Stimulated activated CD8-positive, alpha-beta memory T cell treated with anti-CD3 and anti-CD28 coated beads, Interleukin-12 subunit alpha, Interleukin-12 subunit beta, amount 100 ng/mL, for 24 hours (primary cell): ENCODE measurements around the gene AADACL2.
"Not testable (repeated sequence)": the region's sequence is repeated elsewhere in the genome, so short reads cannot be mapped to it uniquely, and the experiment has no call there.

Experiments used
- DNase-seq: peaks from one replicate; pipeline ENCODE4 v3.0.0-alpha.2; 2020; ENCODE audit errors: extremely low read depth

Gene AADACL2, protein sequence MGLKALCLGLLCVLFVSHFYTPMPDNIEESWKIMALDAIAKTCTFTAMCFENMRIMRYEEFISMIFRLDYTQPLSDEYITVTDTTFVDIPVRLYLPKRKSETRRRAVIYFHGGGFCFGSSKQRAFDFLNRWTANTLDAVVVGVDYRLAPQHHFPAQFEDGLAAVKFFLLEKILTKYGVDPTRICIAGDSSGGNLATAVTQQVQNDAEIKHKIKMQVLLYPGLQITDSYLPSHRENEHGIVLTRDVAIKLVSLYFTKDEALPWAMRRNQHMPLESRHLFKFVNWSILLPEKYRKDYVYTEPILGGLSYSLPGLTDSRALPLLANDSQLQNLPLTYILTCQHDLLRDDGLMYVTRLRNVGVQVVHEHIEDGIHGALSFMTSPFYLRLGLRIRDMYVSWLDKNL

DNA sequence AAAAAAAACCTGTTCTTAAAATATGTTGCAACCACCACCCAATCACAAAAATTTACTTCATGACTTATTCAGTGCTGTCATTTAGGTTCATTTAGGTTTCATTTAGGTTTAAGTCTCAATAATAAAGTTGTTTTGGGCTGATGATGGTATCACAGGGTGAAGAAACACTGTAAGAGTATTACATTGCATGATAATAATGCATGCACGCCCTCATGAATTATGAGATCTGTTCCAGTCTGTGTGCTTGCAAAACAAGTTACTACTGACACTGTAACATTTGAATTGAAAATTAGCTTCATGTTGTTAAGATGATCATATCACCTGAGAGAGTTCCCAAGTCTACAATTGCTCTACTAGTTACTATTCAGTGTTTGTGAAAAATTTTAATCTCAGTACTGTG is at the start of gene AADACL2:
Gene AADACL2, plus strand, starts transcription at position 315 of the 400 bp plus-strand sequence. CDS start 109 bp downstream, outside the sequence.
- DNase-seq: no peak

DNA sequence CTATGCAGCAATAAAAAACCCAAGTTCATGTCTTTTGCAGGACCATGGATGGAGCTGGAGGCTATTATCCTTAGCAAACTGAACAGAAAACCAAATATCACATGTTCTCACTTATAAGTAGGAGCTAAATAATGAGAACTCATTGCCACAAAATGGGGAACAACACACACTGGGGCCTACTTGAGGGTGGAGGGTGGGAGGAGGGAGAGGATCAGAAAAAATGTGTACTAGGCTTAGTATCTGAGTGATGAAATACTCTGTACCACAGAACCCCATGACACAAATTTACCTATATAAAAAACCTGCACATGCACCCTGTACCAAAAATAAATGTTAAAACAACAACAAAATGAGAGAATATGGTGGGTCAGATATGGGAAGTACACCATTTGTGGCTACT is 49.6 kb upstream of the AADACL2 start:
- DNase-seq: no peak

DNA sequence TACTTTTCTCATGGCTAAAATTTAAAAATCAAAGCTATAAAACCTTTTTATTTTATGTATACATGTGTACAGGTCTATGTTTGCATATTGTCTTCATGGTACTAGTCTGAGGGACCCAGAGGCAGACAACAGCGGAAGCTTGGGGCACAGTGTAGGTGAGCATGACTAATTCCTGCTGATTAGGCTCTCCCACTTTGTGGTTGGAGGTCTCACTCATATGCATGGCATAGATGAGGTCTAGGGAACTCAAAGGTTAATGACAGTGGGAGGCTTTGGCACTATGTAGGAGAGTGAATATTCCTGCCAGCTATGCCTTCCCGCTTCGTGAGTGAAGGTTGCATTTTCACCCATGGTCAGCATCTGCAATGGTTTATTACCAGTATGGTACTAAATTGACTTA is 47.5 kb upstream of the AADACL2 start:
- no peak for DNase-seq

DNA sequence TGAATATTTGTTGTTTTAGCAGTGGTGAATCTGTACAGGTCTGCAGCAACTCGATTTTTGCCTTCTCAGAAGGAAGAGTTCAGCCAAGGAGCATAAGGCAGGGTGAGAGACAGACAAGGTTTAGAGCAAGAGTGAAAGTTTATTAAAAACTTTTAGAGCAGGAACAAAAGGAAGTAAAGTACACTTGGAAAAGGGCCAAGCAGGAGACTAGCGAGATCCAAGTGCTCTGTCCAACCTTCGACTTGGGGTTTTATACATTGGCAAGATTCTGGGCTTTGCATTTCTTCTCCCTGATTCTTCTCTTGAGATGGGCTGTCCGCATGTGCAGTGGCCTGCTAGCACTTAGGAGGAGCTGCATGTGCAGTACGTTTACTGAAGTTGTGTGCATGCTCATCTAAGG is 46.7 kb upstream of the AADACL2 start:
- no peak for DNase-seq

DNA sequence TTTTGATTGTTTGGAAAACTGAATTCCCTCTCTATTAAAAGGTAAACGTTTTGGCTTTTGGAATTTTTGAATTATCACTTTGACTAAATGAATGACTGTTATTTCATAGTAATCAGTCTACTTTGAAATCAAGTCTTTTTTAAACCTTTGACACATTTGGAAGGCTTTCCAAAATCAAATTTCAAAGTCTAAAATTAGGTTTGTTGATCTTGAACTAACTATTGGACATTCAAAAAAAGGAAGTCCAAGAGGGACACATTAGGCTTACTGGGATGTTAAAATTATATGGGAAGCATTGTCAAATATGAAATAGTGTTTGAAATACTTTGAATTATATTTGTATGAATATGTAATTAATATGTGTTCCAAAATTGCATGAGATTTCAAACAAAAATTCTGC is 45.2 kb upstream of the AADACL2 start:
- DNase-seq: no peak

DNA sequence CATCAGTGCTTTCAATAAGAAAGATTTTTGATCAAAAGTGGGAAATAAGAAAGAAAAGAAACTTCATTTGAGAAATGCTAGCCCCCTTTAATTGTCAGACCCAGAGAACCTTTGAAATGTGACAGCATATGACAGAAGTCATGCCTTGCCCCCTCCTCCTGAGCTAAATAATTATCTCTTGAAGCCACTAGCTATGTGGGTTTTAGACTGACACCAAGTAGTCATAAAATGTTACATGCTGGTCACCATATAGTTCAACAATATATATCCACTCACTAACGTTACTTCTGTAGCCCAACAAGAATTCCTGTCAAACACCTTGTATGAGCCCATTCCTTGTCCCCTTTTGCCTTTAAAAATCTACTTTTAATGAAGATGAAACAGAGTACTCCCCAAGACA is 43.1 kb upstream of the AADACL2 start:
- DNase-seq: no peak

DNA sequence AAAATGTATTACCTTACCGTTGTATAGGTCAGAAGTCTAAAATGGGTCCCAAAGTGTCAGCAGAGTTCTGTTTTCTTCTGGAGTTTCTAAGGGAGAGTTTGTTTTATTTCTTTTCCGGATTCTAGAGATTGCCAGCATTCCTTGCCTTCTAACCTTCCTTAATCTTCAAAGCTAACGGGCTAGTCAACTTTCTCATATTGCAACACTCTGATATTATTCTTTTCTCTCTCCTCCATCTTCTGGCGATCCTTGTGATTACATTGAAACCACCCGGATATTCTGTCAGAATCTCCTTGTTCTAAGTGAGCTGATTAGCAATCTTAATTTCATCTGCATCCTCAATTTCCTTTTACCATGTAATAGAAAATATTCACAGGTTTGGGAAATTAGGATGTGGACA is 36.2 kb upstream of the AADACL2 start:
- DNase-seq: no peak

DNA sequence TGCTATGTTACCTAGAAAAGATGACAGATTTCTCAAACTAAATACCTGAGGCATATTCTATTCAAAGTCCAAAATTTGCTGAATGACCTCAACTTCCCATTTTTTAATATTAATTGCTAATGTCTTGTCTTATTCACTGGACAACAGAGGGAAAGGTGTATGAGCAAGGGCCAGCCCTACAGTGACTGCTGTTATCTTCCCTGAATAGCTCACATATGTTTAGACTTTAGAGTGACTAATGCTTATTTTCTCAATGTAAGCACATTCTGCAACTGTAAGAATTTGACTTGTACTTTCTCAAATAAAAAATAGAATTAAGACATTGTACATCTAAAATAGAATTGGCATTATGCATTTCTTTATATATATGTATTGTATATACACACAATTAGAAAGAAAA is 26.5 kb upstream of the AADACL2 start:
- DNase-seq: no peak

DNA sequence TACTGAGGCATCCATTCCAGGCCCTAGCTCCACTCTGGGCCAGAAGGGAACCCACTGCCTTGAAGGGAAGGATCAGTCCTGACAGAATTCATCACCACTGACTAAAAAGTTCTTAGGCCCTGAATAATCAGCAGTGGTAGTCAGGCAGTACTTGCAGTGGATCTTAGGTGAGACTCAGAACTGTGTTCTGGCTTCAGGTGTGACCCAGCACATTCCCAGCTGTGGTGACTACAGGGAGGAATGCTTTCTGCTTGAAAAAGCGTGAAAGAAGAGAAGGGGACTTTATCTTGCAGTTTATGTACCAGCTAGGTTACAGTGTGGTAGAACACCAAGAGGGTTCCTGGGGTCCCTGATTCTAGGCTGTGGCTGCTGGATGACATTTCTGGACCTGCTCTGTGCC is 24.9 kb upstream of the AADACL2 start:
- no peak for DNase-seq

DNA sequence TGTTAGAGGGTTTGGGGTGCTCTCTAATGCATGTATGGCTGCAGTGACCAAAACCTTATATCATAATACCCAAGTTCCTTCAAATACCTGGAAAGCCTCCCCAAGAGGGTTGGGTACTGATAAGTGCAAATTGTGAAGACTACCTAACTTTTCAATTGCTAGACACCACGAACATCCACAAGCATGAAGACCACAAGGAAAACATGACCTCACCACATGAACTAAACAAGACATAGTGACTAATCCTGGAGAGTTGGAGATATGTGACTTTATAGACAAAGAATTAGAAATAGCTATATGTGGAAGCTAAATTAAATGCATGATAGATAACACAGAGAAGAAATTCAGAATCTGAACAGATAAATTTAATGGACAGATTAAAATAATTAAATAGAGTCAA is 23.9 kb upstream of the AADACL2 start:
- no peak for DNase-seq

DNA sequence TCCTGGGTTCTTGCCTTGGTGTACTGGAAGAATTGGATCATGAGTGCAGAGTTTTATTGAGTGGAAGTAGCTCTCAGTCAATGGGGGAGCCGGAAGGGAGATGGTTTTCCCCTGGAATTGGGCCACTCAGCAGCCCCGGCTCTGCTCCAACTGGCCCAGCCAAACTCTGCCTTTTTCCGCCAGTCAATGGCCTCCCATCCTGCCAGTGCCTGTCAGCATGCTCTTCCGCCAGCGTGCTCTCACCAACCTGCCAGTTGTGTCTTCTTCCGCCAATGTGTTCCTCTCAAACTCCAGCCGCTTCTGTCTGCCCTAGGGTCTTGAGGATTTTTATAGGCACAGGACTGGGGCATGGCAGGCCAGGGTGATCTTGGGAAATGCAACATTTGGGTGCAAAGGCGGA is 12.4 kb upstream of the AADACL2 start:
- no peak for DNase-seq

DNA sequence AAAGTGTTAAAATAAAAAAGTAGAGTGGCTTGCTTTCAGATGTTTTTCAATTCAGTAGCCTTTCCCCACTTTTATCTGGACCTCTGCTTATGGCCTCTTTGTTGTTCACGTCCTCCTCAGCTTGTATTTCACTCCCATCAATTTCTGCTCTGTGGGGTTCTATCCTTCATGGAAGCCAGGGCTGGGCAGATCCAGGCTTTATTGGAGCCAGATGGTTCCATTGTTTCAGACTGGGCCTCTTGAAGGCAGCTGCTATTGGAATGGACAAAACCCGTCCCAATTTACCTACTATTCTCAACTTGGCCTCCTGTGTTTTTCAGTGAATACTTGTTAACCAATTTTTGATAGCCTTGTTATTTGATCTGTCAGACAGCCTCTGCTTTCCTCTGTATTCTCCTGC is 10.9 kb upstream of the AADACL2 start:
- DNase-seq: no peak

DNA sequence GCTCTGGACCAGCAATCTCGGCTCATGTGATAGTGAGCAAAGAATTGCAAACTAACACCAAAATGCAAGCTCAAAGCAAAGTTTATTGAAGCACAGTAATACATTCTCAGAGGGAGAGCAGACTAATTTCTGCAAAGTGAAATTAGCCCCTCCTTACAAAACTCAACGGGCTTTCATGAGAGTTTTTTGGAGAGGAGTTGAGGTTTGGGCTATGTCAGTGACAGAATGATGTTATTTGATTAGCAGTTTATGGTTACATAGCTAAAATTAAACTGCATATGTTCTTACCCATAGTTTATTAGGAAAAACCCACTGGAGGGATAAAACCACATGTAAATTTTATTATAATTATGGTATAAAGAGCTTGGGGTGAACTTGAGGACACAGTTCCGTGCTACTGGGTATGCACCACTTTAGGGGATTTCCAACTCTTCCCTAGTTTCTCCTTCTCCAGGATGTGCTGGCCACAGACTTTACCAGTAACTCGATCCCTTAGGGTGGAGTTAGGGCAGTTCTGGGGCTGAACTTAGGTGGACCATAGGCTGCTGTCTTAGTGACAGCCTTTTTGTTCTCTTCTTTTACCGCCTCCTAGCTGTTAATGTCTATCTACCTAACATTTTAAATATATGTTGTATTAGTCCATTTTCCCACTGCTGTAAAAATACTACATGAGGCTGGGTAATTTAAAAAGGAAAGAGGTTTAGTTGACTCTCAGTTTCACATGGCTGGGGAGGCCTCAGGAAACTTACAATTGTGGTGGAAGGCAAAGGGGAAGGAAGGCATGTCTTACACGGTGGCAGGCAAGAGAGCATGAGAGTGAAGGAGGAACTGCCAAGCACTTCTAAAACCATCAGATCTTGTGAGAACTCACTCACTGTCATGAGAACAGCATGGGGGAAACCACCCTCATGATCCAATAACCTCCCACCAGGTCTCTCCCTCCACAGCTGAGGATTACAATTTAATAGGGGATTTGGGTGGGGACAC is 8.9 kb upstream of the AADACL2 start:
- DNase-seq: no peak

DNA sequence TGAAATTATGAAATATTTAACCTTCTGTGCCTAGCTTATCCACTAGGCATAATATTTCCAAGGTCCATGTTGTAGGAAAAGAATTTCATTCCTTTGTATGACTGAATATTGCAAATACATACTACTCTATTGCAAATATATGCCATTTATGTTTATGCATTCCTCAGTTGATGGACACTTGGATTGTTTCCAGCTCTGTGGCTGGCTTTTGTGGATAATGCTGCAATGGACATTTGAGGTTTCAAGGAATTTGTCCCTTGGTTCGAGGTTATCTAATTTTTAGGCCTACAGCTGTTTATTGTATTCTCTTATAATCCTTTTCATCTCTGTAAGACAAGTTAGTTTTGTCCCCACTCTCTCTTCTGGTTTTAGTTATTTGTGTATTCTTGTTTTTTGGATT is 7.7 kb upstream of the AADACL2 start:
- DNase-seq: no peak

DNA sequence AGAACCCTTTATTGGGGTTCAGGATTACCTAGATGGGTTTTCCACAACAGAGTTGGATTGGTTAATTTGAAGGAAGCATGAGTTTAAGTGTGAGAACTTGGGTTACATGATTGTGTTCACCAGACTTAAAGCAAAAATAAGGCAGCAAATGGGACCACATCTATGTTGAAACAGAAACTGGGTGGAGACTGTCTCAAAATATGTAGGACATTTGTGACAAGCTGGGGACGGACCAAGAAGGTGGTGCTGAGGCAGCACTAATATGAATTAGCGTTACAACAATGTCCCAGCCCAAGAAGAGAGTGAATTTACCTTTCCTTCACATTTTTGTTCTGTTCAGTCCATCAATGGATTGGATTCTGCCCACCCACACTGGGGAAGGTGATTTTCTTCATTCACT is 866 bp upstream of the AADACL2 start:
- DNase-seq: no peak

DNA sequence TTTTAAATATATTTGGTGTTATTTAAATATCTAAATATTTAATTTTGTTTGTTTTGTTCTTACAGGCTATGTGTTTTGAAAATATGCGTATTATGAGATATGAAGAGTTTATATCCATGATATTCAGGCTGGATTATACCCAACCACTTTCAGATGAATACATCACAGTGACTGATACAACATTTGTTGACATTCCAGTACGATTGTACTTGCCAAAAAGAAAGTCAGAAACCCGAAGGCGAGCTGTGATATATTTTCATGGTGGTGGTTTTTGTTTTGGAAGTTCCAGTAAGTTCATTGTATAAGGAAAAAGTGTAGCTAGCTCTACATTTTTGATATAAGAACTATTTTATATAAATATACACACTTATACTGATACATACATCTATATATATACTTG is 6.9 kb downstream of the AADACL2 start:
- no peak for DNase-seq

DNA sequence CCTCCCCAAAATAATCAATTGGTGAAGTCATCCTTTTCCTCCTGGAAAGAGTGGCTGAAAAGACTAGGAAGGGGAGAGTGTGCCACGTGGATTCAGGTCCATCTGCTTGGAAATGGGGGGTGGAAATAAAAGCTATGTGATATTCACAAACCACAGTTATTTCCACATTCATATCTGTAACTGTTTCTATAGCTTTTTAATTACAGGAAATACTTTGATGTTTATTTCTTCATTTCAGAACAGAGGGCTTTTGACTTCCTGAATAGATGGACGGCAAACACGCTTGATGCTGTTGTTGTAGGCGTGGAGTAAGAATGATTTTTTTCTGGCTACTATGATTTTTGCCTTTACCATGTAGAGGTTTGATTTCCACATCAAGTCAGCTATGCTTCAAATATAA is 10.1 kb downstream of the AADACL2 start:
- no peak for DNase-seq

DNA sequence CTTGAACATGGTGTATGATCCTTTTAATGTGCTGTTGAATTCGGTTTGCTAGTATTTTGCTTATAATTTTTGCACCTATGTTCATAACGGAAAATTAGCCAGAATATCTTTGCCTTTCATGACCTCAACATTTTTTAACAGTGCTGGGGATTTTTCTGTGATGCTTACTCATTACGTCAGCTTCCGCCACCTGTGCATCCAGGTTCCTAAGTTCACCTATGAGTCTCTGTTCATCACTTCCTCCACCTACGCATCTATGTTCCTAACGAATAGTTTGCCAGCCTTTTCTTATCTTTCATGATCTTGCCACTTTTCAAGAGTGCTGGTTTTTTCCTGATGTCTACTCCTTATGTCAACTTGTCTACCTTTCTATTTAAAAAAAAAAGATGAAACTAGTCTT is 16.5 kb downstream of the AADACL2 start:
- no peak for DNase-seq

DNA sequence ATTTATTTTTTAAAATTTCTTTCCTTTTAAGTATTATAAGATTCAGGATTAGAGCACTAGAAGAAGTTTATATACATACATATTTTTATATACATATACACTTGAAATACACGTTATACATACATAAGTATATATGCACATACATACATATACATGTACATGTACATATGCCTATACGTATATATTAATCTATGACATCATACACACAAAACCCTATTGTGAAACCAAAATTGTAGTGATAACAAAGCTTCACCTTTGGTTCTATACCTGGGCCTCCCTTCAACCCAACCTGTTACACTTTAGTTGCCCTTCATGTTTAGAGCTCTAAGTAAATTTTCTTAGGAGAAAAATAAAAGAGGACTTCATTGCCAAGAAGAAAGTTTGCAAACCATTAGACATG is 17.0 kb downstream of the AADACL2 start:
- DNase-seq: no peak

DNA sequence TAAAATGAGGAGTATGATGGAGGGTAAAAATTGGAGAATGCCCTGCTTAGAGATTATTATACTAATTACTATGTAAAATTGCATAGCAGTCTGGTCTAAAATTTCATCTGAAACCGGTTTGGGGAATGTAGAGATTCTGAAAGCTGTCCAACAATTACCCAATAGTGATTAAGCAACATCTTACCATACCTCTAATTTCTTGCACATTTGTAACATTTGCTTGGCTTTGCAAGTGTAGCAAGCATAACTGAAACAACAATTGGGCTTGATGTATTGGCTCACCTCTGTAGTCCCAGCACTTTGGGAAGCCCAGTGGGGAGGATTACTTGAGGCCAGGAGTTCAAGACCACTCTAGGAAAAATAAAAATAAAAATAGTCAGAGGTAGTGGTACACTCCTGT is 17.4 kb downstream of the AADACL2 start:
- no peak for DNase-seq

DNA sequence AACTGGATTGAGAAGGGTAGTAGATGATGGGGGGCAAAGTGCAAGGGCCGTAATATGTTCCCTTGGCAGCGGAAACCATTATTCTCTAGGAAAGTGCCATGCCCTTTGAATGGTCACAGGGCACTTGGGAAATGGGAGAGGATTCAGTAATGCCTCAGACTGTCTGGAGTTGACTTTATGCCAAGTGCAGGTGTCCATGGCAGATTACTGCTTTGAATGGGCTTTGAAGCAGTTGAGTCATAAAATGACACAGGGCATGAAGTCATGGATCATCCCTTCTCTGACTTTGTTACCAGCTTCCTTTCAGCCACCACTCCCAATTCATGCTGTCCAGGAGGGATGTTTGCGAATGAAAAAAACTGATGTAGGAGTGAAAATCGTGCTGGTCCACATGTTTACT is 20.1 kb downstream of the AADACL2 start:
- DNase-seq: no peak

DNA sequence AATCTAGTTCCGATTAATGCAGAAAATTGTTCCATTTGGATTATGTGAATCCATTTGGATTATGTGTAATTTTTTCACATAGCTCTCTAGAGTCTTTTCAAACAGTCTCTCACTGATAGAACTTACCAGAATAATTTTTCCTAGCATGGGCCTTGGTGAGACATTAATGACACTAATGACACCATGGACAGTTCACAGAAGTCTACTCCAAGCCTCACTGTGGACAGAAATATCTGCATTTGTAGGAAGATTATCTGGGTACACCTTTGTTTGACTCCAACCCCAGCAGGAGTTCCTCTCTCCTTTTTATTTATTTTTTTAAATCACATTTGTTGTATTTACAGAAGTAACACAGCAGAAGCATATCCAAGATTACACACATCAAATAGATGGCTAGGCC is 27.9 kb downstream of the AADACL2 start:
- no peak for DNase-seq

DNA sequence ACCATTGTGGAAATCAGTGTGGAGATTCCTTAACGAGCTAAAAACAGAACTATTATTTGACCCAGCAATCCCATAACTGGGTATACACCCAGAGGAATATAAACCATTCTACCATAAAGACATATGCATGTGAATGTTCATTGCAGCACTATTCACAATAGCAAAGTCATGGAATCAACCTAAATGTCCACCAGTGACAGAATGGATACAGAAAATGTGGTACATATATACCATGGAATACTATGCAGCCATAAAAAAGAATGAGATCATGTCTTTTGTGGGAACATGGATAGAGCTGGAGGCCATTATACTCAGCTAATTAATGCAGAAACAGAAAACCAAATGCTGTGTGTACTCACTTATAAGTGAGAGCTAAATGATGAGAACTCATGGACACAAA is 31.0 kb downstream of the AADACL2 start:
- not testable (repeated sequence) for DNase-seq
